SK-N-SH (cell line): ENCODE measurements around the gene EFCAB6. TPM values are rescaled to one million over a fixed set of nuclear protein-coding genes. Genes with fewer than 3 reads are reported as not detected.

ENCODE experiments used
- CTCF ChIA-PET: fragments of 300-600, 350-600 bp; formaldehyde crosslinking; extraction: SDS; loops from one replicate; lab custom pipeline; 2021; lab: Yijun Ruan, JAX
- POLR2A ChIA-PET: fragments of 350-600 bp; sonication (Branson Sonifier 250); formaldehyde crosslinking; extraction: SDS; loops from one replicate; lab custom pipeline; 2020; ENCODE audit warnings: antibody characterized with exemption, inconsistent platforms; lab: Yijun Ruan, JAX
- DNase-seq: peaks from one replicate; pipeline ENCODE4 v3.0.0; 2012
- H2AFZ ChIP-seq: fragments of 200-600 bp; sonication (generic); 2 replicates; pipeline ENCODE4 v1.8.1; 2016; ENCODE audit warnings: antibody characterized with exemption, mild to moderate bottlenecking, low read depth
- H3F3A ChIP-seq: fragments of 200-600 bp; sonication (generic); replicated peaks from 2 replicates; pipeline ENCODE3; 2016; ENCODE audit warnings: antibody characterized with exemption, mild to moderate bottlenecking; ENCODE audit not compliant: insufficient read depth
- H3K27ac ChIP-seq, 2 experiments: fragments of 200-500 bp in 1 of 2; fragments of 200-600 bp in 1 of 2; sonication (Bioruptor generic) in 1 of 2; sonication (generic), shearing (Covaris generic) in 1 of 2; 2 replicates each; pipeline versions ENCODE4 v1.5.1 to v1.6.1; 2014 to 2016; ENCODE audit warnings: low read depth in 2 of 2, inconsistent platforms in 1 of 2, low read length in 1 of 2, mild to moderate bottlenecking in 1 of 2, mixed read lengths in 1 of 2
- H3K27me3 ChIP-seq: fragments of 200-600 bp; sonication (generic), shearing (Covaris generic); 2 replicates; pipeline ENCODE4 v1.6.1; 2016; ENCODE audit warnings: mixed run types; ENCODE audit not compliant: insufficient read depth
- H3K36me3 ChIP-seq, 2 experiments: fragments of 200-500 bp in 1 of 2; fragments of 200-600 bp in 1 of 2; sonication (Bioruptor generic) in 1 of 2; sonication (generic) in 1 of 2; replicated peaks in 1 of 2; 2 replicates each; pipeline versions ENCODE3 to v1.5.1; 2014 to 2016; ENCODE audit warnings: low read length in 1 of 2, mild to moderate bottlenecking in 1 of 2; ENCODE audit not compliant: insufficient read depth in 2 of 2, control insufficient read depth in 1 of 2
- H3K4me1 ChIP-seq, 2 experiments: fragments of 200-500 bp in 1 of 2; fragments of 200-600 bp in 1 of 2; sonication (Bioruptor generic) in 1 of 2; sonication (generic), shearing (Covaris generic) in 1 of 2; 2 replicates each; pipeline versions ENCODE4 v1.5.1 to v1.6.1; 2014 to 2016; ENCODE audit warnings: low read depth in 1 of 2, low read length in 1 of 2, mixed run types in 1 of 2; ENCODE audit not compliant: insufficient read depth in 2 of 2, control insufficient read depth in 1 of 2
- H3K4me2 ChIP-seq: fragments of 200-600 bp; sonication (generic), shearing (Covaris generic); 2 replicates; pipeline ENCODE4 v1.6.1; 2017; ENCODE audit warnings: mixed run types
- H3K4me3 ChIP-seq, 2 experiments: fragments of 200-500 bp in 1 of 2; fragments of 200-600 bp in 1 of 2; sonication (Bioruptor generic) in 1 of 2; sonication (generic), shearing (Covaris generic) in 1 of 2; 2 replicates each; pipeline versions ENCODE4 v1.5.1 to v1.8.1; 2014 to 2016; ENCODE audit warnings: low read depth in 2 of 2, inconsistent platforms in 1 of 2, low read length in 1 of 2, mild to moderate bottlenecking in 1 of 2, mixed read lengths in 1 of 2, moderate library complexity in 1 of 2
- H3K79me2 ChIP-seq: fragments of 200-600 bp; sonication (generic); 2 replicates; pipeline ENCODE4 v1.8.1; 2017; ENCODE audit warnings: mild to moderate bottlenecking; ENCODE audit not compliant: insufficient read depth
- H3K9ac ChIP-seq: fragments of 200-600 bp; sonication (generic); 2 replicates; pipeline ENCODE4 v1.6.1; 2017; ENCODE audit warnings: mixed run types
- H3K9me2 ChIP-seq: fragments of 200-600 bp; sonication (generic); 2 replicates; pipeline ENCODE4 v1.6.1; 2017; ENCODE audit warnings: mixed run types
- H3K9me3 ChIP-seq: fragments of 200-600 bp; sonication (generic); 2 replicates; pipeline ENCODE4 v1.6.1; 2017; ENCODE audit warnings: mixed run types, mild to moderate bottlenecking, moderate library complexity
- H4K20me1 ChIP-seq: fragments of 200-600 bp; sonication (generic); 2 replicates; pipeline ENCODE4 v1.6.1; 2017; ENCODE audit warnings: mild to moderate bottlenecking, mixed run types; ENCODE audit not compliant: insufficient read depth
- CHD2 ChIP-seq: fragments of 150-350 bp; IDR thresholded peaks from 2 replicates; pipeline ENCODE4 v1.6.1; 2018; ENCODE audit warnings: low read length; ENCODE audit not compliant: partially characterized antibody
- EZH2phosphoT487 ChIP-seq: fragments of 200-600 bp; sonication (generic); IDR thresholded peaks from 2 replicates; pipeline ENCODE4 v1.6.1; 2017; ENCODE audit warnings: low read depth, mixed run types, mild to moderate bottlenecking, antibody characterized with exemption, moderate library complexity, borderline replicate concordance
- FOSL2 ChIP-seq: IDR thresholded peaks from 2 replicates; pipeline ENCODE4 v1.4.0; 2012; ENCODE audit warnings: low read depth, mild to moderate bottlenecking, moderate library complexity, borderline replicate concordance
- FOXM1 ChIP-seq: IDR thresholded peaks from 2 replicates; pipeline ENCODE4 v1.4.0; 2012; ENCODE audit warnings: low read depth, mild to moderate bottlenecking
- GATA2 ChIP-seq: sonication (generic); formaldehyde crosslinking; IDR thresholded peaks from 2 replicates; pipeline ENCODE4 v1.5.0; 2020; ENCODE audit warnings: mild to moderate bottlenecking, missing genetic modification reagents
- IRF3 ChIP-seq: fragments of 150-350 bp; IDR thresholded peaks from 2 replicates; pipeline ENCODE4 v1.6.1; 2016; ENCODE audit warnings: mild to moderate bottlenecking, low read depth, low read length
- MAX ChIP-seq: IDR thresholded peaks from 2 replicates; pipeline ENCODE4 v1.4.0; 2012; ENCODE audit warnings: low read depth
- MXI1 ChIP-seq: IDR thresholded peaks from 2 replicates; pipeline ENCODE4 v1.6.1; 2012; ENCODE audit warnings: mild to moderate bottlenecking, low read depth, low read length, improper control_type of control experiment
- NFIC ChIP-seq: IDR thresholded peaks from 2 replicates; pipeline ENCODE4 v1.4.0; 2012; ENCODE audit warnings: borderline replicate concordance
- RAD21 ChIP-seq: IDR thresholded peaks from 2 replicates; pipeline ENCODE4 v1.6.1; 2012; ENCODE audit warnings: mild to moderate bottlenecking, low read length
- RCOR1 ChIP-seq: fragments of 150-350 bp; IDR thresholded peaks from 2 replicates; pipeline ENCODE4 v1.6.1; 2017; ENCODE audit warnings: antibody characterized with exemption, low read length
- RFX5 ChIP-seq: IDR thresholded peaks from 2 replicates; pipeline ENCODE4 v1.6.1; 2012; ENCODE audit warnings: mild to moderate bottlenecking, improper control_type of control experiment, low read length
- SIN3A ChIP-seq: IDR thresholded peaks from 2 replicates; pipeline ENCODE4 v1.6.1; 2012; ENCODE audit warnings: low read depth, mild to moderate bottlenecking, low read length, moderate library complexity, borderline replicate concordance
- WGBS: methylation state at CpG from one replicate; pipeline ENCODE4 v1.1.6; 2017; ENCODE audit warnings: low lambda C conversion rate; 5-methylcytosine and 5-hydroxymethylcytosine counted together
- polyA plus RNA-seq, 3 experiments: library from polyadenylated mRNA; depleted of rRNA; stranded (reverse); fragments of >200 nt; gene quantifications; 2 replicates each; pipeline ENCODE4 v1.2.3, GENCODE V29; 2012

EFCAB6 gene
- polyA plus RNA-seq, 1 of the 3 experiments (the other 2 are of a cell fraction), result 0.46 TPM

DNA sequence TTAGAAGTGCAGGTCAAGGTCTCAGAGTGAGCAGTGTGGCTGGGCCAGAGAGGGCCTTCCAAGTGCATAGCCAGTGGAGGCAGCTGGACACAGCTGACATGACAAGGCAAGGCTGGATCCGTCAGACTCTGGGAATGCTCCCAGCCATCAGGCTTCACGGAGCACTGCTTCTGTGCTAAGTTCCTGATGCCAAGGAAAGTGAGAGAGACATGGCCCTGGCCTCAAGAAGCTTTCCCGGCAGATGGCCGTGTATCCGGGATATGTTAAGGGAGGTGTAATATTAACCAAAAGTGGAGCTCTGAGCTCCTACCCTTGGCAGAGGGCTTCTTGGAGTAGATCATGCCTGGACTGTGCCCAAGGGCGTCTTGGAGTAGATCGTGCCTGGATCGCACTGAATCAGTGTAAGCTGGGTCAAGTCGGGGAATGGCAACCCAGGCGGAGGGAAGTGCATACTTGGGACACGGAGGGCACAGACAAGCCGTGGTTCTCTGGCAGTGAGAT, 7.4 kb upstream of the EFCAB6 start:
- ChIA-PET POLR2A (no interaction called here), CTCF (interaction anchor here (1.0 to 1.5 kb wide), 2 partner anchors 433 to 588 kb away, joined by 3 read pairs; no protein-coding TSS in a partner anchor)
- H3K9me3 ChIP-seq, result no peaks in the 10 kb centered on the region
- H3K9me2 ChIP-seq, result no peaks in the 10 kb centered on the region
- 98% methylated on average over 6 of the region's 12 CpGs for WGBS
- no peaks in the 10 kb centered on the region for H3K79me2 ChIP-seq
- no peaks in the 10 kb centered on the region for H3F3A ChIP-seq
- H2AFZ ChIP-seq, result no peak overlapping the region
- no peaks in the 10 kb centered on the region for H3K4me1 ChIP-seq
- no peaks in the 10 kb centered on the region for H3K27me3 ChIP-seq
- H3K4me3 ChIP-seq, result no peak overlapping the region
- H3K36me3 ChIP-seq, result no peaks in the 10 kb centered on the region
- DNase-seq, result no peak
- no peak overlapping the region for H3K4me2 ChIP-seq
- no peaks in the 10 kb centered on the region for H4K20me1 ChIP-seq
- H3K27ac ChIP-seq, result no peak overlapping the region
- no peak overlapping the region for H3K9ac ChIP-seq
- TF ChIP-seq SIN3A (no peak), GATA2 (CRISPR knock-in tag) (no peak), EZH2phosphoT487 (no peak), RFX5 (no peak), MXI1 (no peak), RCOR1 (no peak), MAX (no peak), IRF3 (no peak), FOSL2 (no peak), FOXM1 (no peak), NFIC (no peak)

- Histone ChIP-seq H3K27me3 (no peaks in the 10 kb centered on the region), H3K4me1 (no peaks in the 10 kb centered on the region), H3K27ac (no peak overlapping the region), H3K36me3 (no peaks in the 10 kb centered on the region), H3K9ac (no peak overlapping the region), H4K20me1 (no peaks in the 10 kb centered on the region), H2AFZ (no peak overlapping the region), H3K9me3 (no peaks in the 10 kb centered on the region), H3K4me2 (no peak overlapping the region), H3K4me3 (no peak overlapping the region), H3F3A (no peaks in the 10 kb centered on the region), H3K9me2 (no peaks in the 10 kb centered on the region), H3K79me2 (no peaks in the 10 kb centered on the region)
- no peak for TF ChIP-seq GATA2 (CRISPR knock-in tag)
- no peak for TF ChIP-seq MXI1
- TF ChIP-seq RAD21, result no peak
- TF ChIP-seq FOXM1, result no peak
- no peak for TF ChIP-seq CHD2
- no peak for DNase-seq
- CTCF ChIA-PET, result interaction anchor here (1.0 to 1.5 kb wide), 2 partner anchors 433 to 588 kb away, joined by 3 read pairs; no protein-coding TSS in a partner anchor
- POLR2A ChIA-PET, result no interaction called here
- 91% methylated on average over 9 of the region's 11 CpGs for WGBS
Observed at GRCh38 chr22:43818981-43819380, 6.9 kb upstream of the EFCAB6 start.
